Activated CD4-positive, alpha-beta T cell treated with anti-CD3 and anti-CD28 coated beads, Interleukin-2, amount 50 U/mL, for 48 hours (primary cell): Measurements from ENCODE around the gene ACMSD.
"Not testable (repeated sequence)": the region's sequence is repeated elsewhere in the genome, so short reads cannot be mapped to it uniquely, and the experiment has no call there.

Experiments
- DNase-seq, 2 experiments: peaks; one replicate each; pipeline ENCODE4 v3.0.0-alpha.2; 2020

The ACMSD gene

GRCh38 chr2:134838143-134838620, at the start of gene ACMSD:
Gene ACMSD (plus strand): TSS chr2:134838616. CDS start chr2:134838683, 67 bp downstream.
- no peak for DNase-seq

DNA sequence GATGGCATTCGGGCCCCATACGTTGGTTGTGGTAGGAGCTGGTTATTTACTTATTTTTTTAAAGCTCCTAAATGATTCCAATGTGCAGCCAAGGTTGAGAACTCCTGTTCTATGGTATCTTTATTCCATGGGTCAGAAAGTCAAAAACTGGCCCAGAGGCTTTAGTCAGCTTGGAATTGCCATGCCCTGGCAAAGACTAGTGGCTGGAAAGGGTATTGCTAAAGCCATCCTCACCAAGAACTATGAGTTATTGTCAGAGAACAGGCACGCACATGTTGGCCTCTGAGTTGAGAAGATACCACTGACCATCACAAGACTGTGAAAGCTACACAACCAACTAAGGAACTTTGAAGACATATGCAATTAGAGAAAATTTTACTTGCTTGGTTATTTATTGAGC, 47.9 kb upstream of the ACMSD start:
- DNase-seq = no peak

- DNase-seq = no peak
Measured at GRCh38 chr2:134791616-134792015, 46.8 kb upstream of the ACMSD start.

DNA sequence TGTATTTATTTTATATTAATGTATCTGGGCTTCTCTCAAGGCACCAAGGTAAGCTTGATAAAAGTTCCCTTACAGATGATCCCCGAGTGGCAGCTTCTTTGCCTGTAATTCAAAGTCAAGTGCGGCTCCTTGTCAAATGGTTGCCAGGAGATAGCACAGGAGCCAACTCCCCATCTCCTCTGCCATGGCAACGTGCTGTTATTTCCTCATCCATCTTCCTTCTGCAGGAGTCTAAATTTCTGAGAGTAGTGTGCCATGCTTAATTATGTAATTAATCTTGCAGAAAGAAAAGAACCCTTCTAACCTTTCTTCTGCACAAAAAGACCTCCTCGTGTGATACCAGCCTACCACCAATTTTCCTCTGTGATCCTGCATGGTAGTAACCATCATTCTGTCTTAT, 46.2 kb upstream of the ACMSD start:
- no peak for DNase-seq

DNA sequence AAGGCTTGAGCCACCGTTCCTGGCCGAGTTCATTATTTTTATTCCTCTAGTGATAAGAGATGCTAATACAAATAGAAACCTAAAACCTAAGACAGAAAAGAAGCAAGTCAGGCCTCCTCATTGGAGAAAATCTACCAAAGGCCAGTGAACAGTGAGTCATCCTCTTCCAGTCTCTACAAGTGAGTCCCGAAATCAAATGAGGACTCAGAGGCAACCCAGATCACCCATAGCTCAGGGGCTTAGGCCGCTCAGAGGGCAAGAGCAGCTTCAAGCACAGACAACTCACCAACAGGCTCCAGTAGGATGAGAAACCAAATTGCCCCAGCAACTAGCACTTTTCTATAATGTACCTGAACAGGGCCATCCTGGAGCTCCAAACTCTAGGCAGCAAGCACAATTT, 42.7 kb upstream of the ACMSD start:
- no peak for DNase-seq

GRCh38 chr2:134796373-134796772, 42.0 kb upstream of the ACMSD start:
- DNase-seq = no peak

GRCh38 chr2:134799936-134800335, 38.5 kb upstream of the ACMSD start:
- no peak for DNase-seq

DNA sequence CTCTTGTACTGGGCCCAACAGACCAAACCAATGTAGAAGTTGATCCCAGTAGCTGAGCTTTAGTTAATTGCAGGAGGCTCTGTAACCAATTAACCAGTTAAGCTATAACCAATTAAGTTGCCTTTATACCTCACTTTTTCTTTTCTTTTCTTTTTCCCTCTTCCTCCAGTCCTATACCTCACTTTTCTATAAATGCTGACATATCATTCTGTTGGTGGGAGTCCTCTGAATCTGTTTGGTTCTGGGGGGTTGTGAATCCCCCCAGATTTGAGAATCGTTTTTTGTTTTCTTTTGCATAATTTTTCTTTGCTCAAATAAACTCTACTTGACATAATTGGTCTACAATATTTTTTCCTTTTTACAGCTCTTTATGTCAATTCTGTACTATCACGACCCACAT, 38.1 kb upstream of the ACMSD start:
- no peak for DNase-seq

- peak in 1 of 2 experiments; percentile 9 for DNase-seq
Measured at GRCh38 chr2:134803609-134804405, 34.6 kb upstream of the ACMSD start.

GRCh38 chr2:134815741-134816140, 22.7 kb upstream of the ACMSD start:
- no peak for DNase-seq

GRCh38 chr2:134818321-134818720, 20.1 kb upstream of the ACMSD start:
- DNase-seq = no peak

- DNase-seq = no peak
Measured at GRCh38 chr2:134819334-134819733, 19.1 kb upstream of the ACMSD start.

- no peak for DNase-seq
Measured at GRCh38 chr2:134823431-134823830, 15.0 kb upstream of the ACMSD start.

DNA sequence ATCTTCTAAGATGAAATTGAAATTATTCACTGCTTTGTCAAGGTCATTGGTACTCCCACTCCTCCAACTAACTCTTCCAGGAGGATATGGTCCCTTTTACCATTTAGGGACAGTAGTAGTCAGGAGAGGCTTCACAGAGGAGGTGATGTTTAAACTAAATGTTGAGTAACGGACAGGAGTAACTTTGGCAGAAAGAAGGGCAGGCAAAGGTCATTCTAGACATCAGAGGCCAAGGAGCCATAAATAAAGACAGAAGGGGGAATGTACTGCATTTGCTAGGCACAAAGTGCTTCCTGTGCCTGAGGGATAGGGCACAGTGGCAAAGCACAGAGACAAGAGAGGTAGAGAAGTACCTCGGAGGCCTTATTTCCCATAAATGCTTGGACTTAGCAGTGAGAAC, 14.6 kb upstream of the ACMSD start:
- DNase-seq = no peak

DNA sequence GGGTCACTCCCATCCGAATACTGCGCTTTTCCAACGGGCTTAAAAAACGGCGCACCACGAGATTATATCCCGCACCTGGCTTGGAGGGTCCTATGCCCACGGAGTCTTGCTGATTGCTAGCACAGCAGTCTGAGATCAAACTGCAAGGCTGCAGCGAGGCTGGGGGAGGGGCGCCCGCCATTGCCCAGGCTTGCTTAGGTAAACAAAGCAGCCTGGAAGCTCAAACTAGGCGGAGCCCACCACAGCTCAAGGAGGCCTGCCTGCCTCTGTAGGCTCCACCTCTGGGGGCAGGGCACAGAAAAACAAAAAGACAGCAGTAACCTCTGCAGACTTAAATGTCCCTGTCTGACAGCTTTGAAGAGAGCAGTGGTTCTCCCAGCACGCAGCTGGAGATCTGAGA, 12.7 kb upstream of the ACMSD start:
- DNase-seq = not testable (repeated sequence)

- DNase-seq = no peak
Measured at GRCh38 chr2:134835471-134835870, 2.9 kb upstream of the ACMSD start.

GRCh38 chr2:134836986-134837385, 1.4 kb upstream of the ACMSD start:
- DNase-seq = no peak

DNA sequence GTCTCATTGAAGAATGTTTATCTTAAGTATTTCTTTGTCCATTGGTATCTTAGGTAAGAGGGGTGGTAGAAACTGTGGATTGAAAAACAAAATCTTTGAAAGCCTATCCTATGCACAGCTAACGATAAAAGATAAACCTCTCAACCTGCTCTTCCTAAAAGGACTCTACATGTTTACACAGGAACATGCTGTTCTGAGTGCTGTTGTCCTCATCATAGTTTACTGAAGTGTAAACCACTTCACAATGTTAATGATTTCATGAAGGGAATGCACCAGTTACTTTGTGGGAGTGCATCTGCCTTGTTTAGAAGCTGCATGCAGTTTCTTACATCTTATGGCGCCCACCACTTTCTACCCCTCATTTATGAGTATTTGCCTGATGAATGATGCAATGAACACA, 1.2 kb downstream of the ACMSD start:
- no peak for DNase-seq

GRCh38 chr2:134842930-134843490, 4.6 kb downstream of the ACMSD start:
- DNase-seq = no peak

GRCh38 chr2:134843968-134844367, 5.6 kb downstream of the ACMSD start:
- DNase-seq = no peak

DNA sequence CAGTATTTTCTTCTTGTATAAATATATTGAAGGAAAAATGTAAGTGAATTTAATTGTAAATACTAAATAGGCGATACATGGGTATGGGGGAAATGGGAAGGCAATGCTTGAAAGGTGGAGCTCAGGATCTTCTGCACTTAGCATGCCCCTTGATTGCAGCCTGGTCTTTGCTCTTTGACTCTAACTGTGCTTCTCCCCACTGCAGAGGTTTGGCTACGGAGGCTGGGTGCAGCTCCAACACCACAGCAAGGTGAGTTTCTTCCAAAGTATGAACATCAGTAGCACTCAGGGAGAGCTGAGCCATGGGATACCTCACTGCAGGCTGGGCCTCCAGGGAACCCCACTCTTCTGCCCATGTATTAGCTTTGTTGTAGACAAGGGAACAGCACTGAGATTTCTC, 6.6 kb downstream of the ACMSD start:
- DNase-seq = no peak

- DNase-seq = no peak
Measured at GRCh38 chr2:134845719-134846118, 7.3 kb downstream of the ACMSD start.

DNA sequence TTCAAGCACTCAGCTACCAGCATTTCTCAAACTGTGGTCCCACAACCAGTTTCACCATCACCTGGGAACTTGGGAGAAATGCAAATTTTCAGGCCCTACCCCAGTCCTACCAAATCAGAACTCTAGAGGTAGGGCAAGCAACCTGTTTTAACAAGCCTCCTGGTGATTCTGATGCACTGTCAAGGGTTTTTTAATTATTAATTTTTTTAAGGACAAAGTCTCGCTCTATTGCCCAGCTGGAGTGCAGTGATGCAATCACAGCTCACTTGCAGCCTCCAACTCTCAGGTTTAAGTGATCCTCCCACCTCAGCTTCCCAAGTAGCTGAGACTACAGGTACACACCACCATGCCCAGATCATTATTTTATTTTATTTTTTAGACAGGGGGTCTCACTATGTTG, 7.8 kb downstream of the ACMSD start:
- DNase-seq = no peak

DNA sequence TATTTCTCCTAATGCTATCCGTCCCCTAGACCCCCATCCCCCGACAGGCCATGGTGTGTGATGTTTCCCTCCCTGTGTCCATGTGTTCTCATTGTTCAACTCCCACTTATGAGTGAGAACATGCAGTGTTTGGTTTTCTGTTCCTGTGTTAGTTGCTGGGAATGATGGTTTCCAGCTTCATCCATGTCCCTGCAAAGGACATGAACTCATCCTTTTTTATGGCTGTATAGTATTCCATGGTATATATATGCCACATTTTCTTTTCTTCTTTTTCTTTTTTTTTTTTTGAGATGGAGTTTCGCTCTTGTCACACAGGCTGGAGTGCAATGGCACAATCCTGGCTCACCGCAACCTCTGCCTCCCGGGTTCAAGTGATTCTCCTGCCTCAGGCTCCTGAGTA, 9.2 kb downstream of the ACMSD start:
- DNase-seq = not testable (repeated sequence)

GRCh38 chr2:134852518-134852917, 14.1 kb downstream of the ACMSD start:
- no peak for DNase-seq
